NCI-H524 (cell line): Measurements from ENCODE around the gene PCMT1.

Experiments
- DNase-seq, 2 experiments: peaks; one replicate each; lab custom pipeline; 2025; lab: John Stamatoyannopoulos, UW

Gene PCMT1

GRCh38 chr6:149855040-149855654 is 105.6 kb downstream of the PCMT1 start:
- DNase-seq = no peak

GRCh38 chr6:149855741-149856140 is 106.2 kb downstream of the PCMT1 start:
- no peak for DNase-seq

- no peak for DNase-seq
Measured at GRCh38 chr6:149856256-149856994, 106.9 kb downstream of the PCMT1 start.

- DNase-seq = no peak
Measured at GRCh38 chr6:149857541-149857940, 108.0 kb downstream of the PCMT1 start.

- DNase-seq = no peak
Measured at GRCh38 chr6:149859368-149859767, 109.8 kb downstream of the PCMT1 start.

GRCh38 chr6:149859938-149860337 is 110.4 kb downstream of the PCMT1 start:
- no peak for DNase-seq

GRCh38 chr6:149860513-149860833 is 110.9 kb downstream of the PCMT1 start:
- no peak for DNase-seq
